ENCODE measurements around the gene GRIK3.

DNA sequence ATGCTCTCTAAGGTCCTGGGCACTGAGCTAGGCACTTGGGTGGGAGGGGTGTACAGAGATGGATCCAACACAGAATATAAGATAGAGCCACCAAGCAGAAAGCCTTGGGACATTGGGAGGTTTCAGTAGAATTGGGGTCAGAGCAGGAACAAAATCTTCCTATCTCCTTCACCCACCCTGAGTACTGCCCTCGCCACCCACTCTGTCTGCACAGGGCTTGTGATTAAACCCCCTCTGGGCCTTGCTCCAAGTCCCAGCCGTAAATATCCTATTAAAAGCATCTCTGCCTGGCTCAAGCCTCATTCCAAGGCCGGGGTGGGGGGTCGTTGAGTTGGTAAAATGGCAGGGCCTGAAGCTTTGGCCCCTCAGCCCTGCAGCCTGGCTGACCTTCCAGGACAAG is 166.7 kb downstream of the GRIK3 start:
- TF ChIP-seq, protein P1, sequence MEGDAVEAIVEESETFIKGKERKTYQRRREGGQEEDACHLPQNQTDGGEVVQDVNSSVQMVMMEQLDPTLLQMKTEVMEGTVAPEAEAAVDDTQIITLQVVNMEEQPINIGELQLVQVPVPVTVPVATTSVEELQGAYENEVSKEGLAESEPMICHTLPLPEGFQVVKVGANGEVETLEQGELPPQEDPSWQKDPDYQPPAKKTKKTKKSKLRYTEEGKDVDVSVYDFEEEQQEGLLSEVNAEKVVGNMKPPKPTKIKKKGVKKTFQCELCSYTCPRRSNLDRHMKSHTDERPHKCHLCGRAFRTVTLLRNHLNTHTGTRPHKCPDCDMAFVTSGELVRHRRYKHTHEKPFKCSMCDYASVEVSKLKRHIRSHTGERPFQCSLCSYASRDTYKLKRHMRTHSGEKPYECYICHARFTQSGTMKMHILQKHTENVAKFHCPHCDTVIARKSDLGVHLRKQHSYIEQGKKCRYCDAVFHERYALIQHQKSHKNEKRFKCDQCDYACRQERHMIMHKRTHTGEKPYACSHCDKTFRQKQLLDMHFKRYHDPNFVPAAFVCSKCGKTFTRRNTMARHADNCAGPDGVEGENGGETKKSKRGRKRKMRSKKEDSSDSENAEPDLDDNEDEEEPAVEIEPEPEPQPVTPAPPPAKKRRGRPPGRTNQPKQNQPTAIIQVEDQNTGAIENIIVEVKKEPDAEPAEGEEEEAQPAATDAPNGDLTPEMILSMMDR (conservative IDR thresholded peaks at IDR 0.05 in 1 of 2, IDR thresholded peaks at IDR 0.05 in 1 of 2; ENCODE audit: extremely low read depth in 1 of 2, insufficient read depth in 1 of 2, low read depth in 1 of 2, low read length in 2 of 2): no peak
- TF ChIP-seq EZH2 (IDR thresholded peaks at IDR 0.05; ENCODE audit: borderline replicate concordance, low read length): no peak
